Measurements from ENCODE around the gene IMPDH1. TPM values are rescaled to one million over a fixed set of nuclear protein-coding genes. Genes with fewer than 3 reads are reported as not detected.

The IMPDH1 gene
- total and polyA plus RNA-seq, 2 donors from 2014 or later = 20.9 to 40.3 TPM

DNA sequence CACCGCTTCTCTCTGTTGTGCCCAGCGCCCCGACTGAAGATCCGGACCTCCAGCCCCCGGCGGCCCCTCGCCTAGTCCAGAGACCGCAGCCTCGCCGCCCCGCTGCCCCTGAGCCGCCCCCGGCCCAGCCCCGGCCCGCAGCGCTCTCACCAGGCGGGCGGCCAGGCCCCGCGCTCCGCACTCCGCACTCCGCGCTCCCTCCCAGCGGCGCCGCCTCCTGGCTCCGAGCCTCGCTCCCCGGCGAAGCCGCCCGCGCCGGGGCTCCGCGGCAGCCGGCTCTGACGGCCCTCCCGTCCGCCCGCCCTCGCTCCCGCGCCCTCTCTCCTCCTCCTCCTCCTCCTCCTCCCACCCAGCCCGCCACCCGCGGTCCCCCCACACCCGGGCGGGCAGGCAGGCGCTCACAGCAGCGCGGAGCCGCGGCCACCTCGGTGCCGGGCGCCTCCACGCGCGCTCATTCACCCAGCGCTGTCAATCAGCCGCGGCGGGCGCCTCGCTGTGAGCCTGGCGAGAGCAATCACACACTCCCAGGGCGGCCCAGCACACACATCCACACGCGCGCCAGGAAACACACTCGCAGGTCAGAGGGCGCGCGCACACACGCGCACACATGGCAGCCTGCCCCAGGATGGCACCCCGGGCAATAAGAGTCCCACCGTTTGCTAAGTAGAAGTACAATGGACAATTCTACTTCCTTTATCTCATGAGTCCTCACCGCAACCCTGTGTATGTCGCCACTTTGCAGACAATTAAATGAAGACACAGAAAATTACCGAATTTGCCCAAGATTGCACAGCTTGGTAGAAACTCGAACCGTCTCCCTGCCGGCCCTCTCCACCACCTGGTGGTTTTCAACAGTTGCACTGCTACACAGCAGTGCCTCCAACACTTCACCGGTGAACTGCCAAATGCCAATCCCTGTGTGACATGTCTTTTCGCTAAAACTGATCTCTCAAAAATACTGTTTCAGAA lies 48.1 kb downstream of the IMPDH1 start, which contains the start of gene PRRT4:
Gene PRRT4, minus strand, starts transcription at position 280 of the 969 bp plus-strand sequence.
- peak within 1 kb of the TSS; percentile 31 to 43 (median 42) for H3K4me3 ChIP-seq (ENCODE audit: low read length in 3 of 3)
- no peaks in the 10 kb centered on the region for H3K36me3 ChIP-seq (ENCODE audit: control insufficient read depth in 2 of 3, insufficient read depth in 3 of 3, low read length in 3 of 3)
- H3K27ac ChIP-seq (ENCODE audit: low read depth in 2 of 2, low read length in 2 of 2) = no peak within 1 kb of the TSS
- intact Hi-C loops (cut with DNase I) = no loop called here
- H3K27me3 ChIP-seq (ENCODE audit: control insufficient read depth, insufficient read depth, low read length) = peaks cover 15% of the 10 kb centered on the region
- peak in 4 of 5 donors; percentile 47 to 68 (median 58) for DNase-seq
- peaks cover 0 to 6% (median 0%) of the 10 kb centered on the region in 3 donors for H3K4me1 ChIP-seq (ENCODE audit: control insufficient read depth in 2 of 3, insufficient read depth in 2 of 3, low read depth in 1 of 3, low read length in 3 of 3)
- no peaks in the 10 kb centered on the region for H3K9me3 ChIP-seq (ENCODE audit: control insufficient read depth in 2 of 3, insufficient read depth in 1 of 3, low read length in 3 of 3)
- H3K9ac ChIP-seq (ENCODE audit: low read length in 3 of 3) = no peak within 1 kb of the TSS
- TF ChIP-seq, protein P1, sequence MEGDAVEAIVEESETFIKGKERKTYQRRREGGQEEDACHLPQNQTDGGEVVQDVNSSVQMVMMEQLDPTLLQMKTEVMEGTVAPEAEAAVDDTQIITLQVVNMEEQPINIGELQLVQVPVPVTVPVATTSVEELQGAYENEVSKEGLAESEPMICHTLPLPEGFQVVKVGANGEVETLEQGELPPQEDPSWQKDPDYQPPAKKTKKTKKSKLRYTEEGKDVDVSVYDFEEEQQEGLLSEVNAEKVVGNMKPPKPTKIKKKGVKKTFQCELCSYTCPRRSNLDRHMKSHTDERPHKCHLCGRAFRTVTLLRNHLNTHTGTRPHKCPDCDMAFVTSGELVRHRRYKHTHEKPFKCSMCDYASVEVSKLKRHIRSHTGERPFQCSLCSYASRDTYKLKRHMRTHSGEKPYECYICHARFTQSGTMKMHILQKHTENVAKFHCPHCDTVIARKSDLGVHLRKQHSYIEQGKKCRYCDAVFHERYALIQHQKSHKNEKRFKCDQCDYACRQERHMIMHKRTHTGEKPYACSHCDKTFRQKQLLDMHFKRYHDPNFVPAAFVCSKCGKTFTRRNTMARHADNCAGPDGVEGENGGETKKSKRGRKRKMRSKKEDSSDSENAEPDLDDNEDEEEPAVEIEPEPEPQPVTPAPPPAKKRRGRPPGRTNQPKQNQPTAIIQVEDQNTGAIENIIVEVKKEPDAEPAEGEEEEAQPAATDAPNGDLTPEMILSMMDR (IDR thresholded peaks at IDR 0.05; ENCODE audit: borderline replicate concordance, extremely low read depth, insufficient read depth) = no peak
- no peak for FAIRE-seq

DNA sequence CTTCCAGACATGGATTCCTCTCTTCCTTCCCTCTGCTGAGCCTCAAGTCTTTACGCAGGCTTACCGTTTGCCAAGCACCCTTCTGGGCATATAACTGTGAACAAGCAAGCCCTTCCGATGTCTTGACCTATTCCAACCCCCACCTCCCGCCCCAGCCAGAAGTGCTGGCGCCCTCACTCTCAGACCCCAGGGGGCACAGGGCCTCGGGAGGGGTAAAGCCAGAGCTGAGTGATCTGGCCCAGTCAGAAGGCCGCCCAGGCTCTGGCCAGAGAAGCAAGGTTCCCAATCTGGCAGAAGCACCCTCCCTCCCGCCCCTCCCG lies 49.5 kb downstream of the IMPDH1 start:
- Histone ChIP-seq H3K9ac (ENCODE audit: low read length in 3 of 3) (no peak overlapping the region), H3K27me3 (ENCODE audit: control insufficient read depth, insufficient read depth, low read length) (peaks cover 12% of the 10 kb centered on the region), H3K4me3 (ENCODE audit: low read length in 3 of 3) (no peak overlapping the region), H3K9me3 (ENCODE audit: control insufficient read depth in 2 of 3, insufficient read depth in 1 of 3, low read length in 3 of 3) (no peaks in the 10 kb centered on the region), H3K36me3 (ENCODE audit: control insufficient read depth in 2 of 3, insufficient read depth in 3 of 3, low read length in 3 of 3) (no peaks in the 10 kb centered on the region), H3K27ac (ENCODE audit: low read depth in 2 of 2, low read length in 2 of 2) (no peak overlapping the region), H3K4me1 (ENCODE audit: control insufficient read depth in 2 of 3, insufficient read depth in 2 of 3, low read depth in 1 of 3, low read length in 3 of 3) (peaks cover 0 to 6% (median 0%) of the 10 kb centered on the region in 3 donors)
- FAIRE-seq (no peak), DNase-seq (no peak)
- TF ChIP-seq, protein P1 (IDR thresholded peaks at IDR 0.05; ENCODE audit: borderline replicate concordance, extremely low read depth, insufficient read depth) = no peak
- intact Hi-C loops (cut with DNase I) = no loop called here

DNA sequence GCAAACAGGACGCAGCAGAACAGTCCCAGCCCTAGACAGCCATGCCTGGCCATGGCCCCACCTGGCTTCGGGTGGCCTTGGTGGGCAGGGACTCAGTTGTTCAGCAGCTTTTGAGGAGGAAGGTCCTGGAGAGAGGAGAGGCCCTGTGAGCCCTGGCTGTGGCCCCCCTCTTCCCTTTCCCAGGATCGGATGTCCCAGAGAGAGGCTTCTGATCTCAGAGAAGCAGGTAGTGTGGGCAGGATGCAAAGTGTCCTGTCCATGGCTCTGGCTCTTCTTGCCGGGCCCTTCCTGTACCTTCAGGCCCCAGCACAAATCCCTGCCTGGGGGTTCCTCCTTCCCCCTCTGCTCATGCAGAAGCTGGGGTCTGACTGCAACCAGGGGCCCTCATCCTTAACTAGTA lies 49.8 kb downstream of the IMPDH1 start:
- H3K4me3 ChIP-seq (ENCODE audit: low read length in 3 of 3) = no peak overlapping the region
- peaks cover 0 to 6% (median 0%) of the 10 kb centered on the region in 3 donors for H3K4me1 ChIP-seq (ENCODE audit: control insufficient read depth in 2 of 3, insufficient read depth in 2 of 3, low read depth in 1 of 3, low read length in 3 of 3)
- no peaks in the 10 kb centered on the region for H3K36me3 ChIP-seq (ENCODE audit: control insufficient read depth in 2 of 3, insufficient read depth in 3 of 3, low read length in 3 of 3)
- H3K27ac ChIP-seq (ENCODE audit: low read depth in 2 of 2, low read length in 2 of 2) = no peak overlapping the region
- H3K27me3 ChIP-seq (ENCODE audit: control insufficient read depth, insufficient read depth, low read length) = peaks cover 12% of the 10 kb centered on the region
- H3K9me3 ChIP-seq (ENCODE audit: control insufficient read depth in 2 of 3, insufficient read depth in 1 of 3, low read length in 3 of 3) = no peaks in the 10 kb centered on the region
- DNase-seq (no peak), FAIRE-seq (no peak)
- intact Hi-C loops (cut with DNase I) = no loop called here
- H3K9ac ChIP-seq (ENCODE audit: low read length in 3 of 3) = no peak overlapping the region
- TF ChIP-seq, protein P1 (IDR thresholded peaks at IDR 0.05; ENCODE audit: borderline replicate concordance, extremely low read depth, insufficient read depth) = no peak
